ENCODE measurements around the gene CDIP1.

Gene CDIP1

GRCh38 chr16:4513086-4513860 lies 25.3 kb downstream of the CDIP1 start:
- DNase-seq = no peak

- DNase-seq = no peak
These were observed 26.1 kb downstream of the CDIP1 start for GRCh38 chr16:4512473-4512872.

GRCh38 chr16:4511441-4512082 lies 27.0 kb downstream of the CDIP1 start:
- DNase-seq = peak; percentile 35

GRCh38 chr16:4510747-4511426 lies 27.7 kb downstream of the CDIP1 start:
- DNase-seq = no peak

GRCh38 chr16:4510131-4510530 lies 28.4 kb downstream of the CDIP1 start:
- DNase-seq = no peak

GRCh38 chr16:4509420-4509819 lies 29.2 kb downstream of the CDIP1 start:
- DNase-seq = no peak

GRCh38 chr16:4508806-4509205 lies 29.8 kb downstream of the CDIP1 start:
- DNase-seq = no peak

GRCh38 chr16:4507588-4508345 lies 30.8 kb downstream of the CDIP1 start:
- DNase-seq = no peak

- DNase-seq = peak; percentile 70
These were observed 32.1 kb downstream of the CDIP1 start for GRCh38 chr16:4506450-4506849.

- DNase-seq = no peak
These were observed 33.0 kb downstream of the CDIP1 start for GRCh38 chr16:4505356-4506147.

GRCh38 chr16:4501071-4501478 lies 37.5 kb downstream of the CDIP1 start:
- DNase-seq = no peak

- peak; percentile 81 for DNase-seq
These were observed 38.3 kb downstream of the CDIP1 start for GRCh38 chr16:4500272-4500671.

- no peak for DNase-seq
These were observed 39.4 kb downstream of the CDIP1 start for GRCh38 chr16:4499196-4499555.

- no peak for DNase-seq
These were observed 39.9 kb downstream of the CDIP1 start for GRCh38 chr16:4498546-4499195.

GRCh38 chr16:4496305-4496704 lies 42.3 kb downstream of the CDIP1 start:
- DNase-seq = peak; percentile 74

- DNase-seq = no peak
These were observed 42.8 kb downstream of the CDIP1 start for GRCh38 chr16:4495766-4496165.

GRCh38 chr16:4494746-4495490 lies 43.7 kb downstream of the CDIP1 start:
- DNase-seq = peak; percentile 88

GRCh38 chr16:4491898-4492297 lies 46.7 kb downstream of the CDIP1 start:
- no peak for DNase-seq

GRCh38 chr16:4489030-4489429 lies 49.5 kb downstream of the CDIP1 start:
- peak; percentile 92 for DNase-seq

GRCh38 chr16:4488499-4488967 lies 50.0 kb downstream of the CDIP1 start:
- peak; percentile 49 for DNase-seq

GRCh38 chr16:4487955-4488498 lies 50.5 kb downstream of the CDIP1 start:
- DNase-seq = peak; percentile 74

All from fibroblast of skin of right biceps (primary cell).